Osteocyte (in vitro differentiated cells): Measurements from ENCODE around the gene SYDE2. TPM values are rescaled to one million over a fixed set of nuclear protein-coding genes. Genes with fewer than 3 reads are reported as not detected.
"Not testable (repeated sequence)": the region's sequence is repeated elsewhere in the genome, so short reads cannot be mapped to it uniquely, and the experiment has no call there.

Experiments
- DNase-seq: peaks from one replicate; pipeline ENCODE4 v3.0.0; 2021; ENCODE audit warnings: mixed read lengths; ENCODE audit not compliant: unreplicated experiment; ENCODE audit errors: extremely low spot score
- H3K27ac Mint-ChIP-seq: one replicate; pipeline ENCODE4 v1.8.0; 2021; ENCODE audit warnings: mild to moderate bottlenecking, mixed read lengths; ENCODE audit not compliant: unreplicated experiment
- H3K27me3 Mint-ChIP-seq: one replicate; pipeline ENCODE4 v1.8.0; 2021; ENCODE audit warnings: mixed read lengths; ENCODE audit not compliant: unreplicated experiment
- H3K36me3 Mint-ChIP-seq: one replicate; pipeline ENCODE4 v1.8.0; 2021; ENCODE audit warnings: mixed read lengths; ENCODE audit not compliant: unreplicated experiment
- H3K4me1 Mint-ChIP-seq: one replicate; pipeline ENCODE4 v1.8.0; 2021; ENCODE audit warnings: mixed read lengths; ENCODE audit not compliant: unreplicated experiment
- H3K4me3 Mint-ChIP-seq: one replicate; pipeline ENCODE4 v1.8.0; 2021; ENCODE audit warnings: mild to moderate bottlenecking, moderate library complexity, mixed read lengths; ENCODE audit not compliant: unreplicated experiment
- H3K9me3 Mint-ChIP-seq: one replicate; pipeline ENCODE4 v1.8.0; 2021; ENCODE audit warnings: mixed read lengths; ENCODE audit not compliant: unreplicated experiment
- total RNA-seq: library from RNA; stranded (reverse); gene quantifications from 2 replicates; pipeline ENCODE4 v1.2.1, GENCODE V29; 2021
- TF ChIP-seq, protein P1 (sequence below): fragments of 200-600 bp; sonication (generic); IDR thresholded peaks from 2 replicates; pipeline ENCODE4 v1.5.0; 2021; ENCODE audit warnings: antibody characterized with exemption, mild to moderate bottlenecking, moderate library complexity

The SYDE2 gene
- total RNA-seq, 1 donor from 2014 or later: 6.3 TPM

DNA sequence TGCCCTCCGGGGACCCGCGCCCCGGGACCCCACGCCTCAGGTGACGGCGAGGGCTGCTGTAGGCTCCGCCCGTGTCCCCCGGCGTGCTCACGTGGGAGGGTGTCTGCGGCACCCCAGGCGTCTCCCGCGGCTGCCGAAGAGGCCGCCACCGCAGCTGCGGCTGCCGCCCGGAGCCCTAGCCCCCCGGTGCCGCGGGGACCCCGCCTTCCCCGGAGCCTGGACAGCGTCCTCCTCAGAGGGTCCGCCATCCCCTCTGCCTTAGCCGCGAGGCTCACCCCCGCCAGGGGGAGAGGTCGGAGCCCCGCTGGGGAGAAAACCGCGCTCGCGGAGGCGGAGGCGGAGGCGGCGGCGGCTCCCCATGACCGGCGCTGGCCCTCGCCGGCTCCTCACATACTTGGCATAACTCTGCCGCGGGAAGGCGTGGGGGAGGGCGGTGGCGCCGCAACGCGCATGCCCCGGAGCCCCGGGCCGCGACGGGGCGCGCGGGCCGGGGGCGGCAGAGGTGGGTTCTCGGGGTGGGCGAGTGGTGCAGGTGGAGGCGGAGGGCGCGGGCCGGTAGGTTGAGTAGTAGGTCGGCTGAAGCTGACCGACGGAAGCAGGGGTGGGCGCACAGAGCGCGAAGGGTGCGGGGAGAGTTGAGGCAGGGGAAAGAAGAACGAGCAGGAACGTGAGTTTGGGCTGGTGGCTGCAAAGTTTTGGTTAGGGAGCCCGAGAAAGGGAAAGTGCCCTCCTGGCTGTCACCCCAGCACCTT lies 700 bp upstream of the SYDE2 start:
- TF ChIP-seq, protein P1, sequence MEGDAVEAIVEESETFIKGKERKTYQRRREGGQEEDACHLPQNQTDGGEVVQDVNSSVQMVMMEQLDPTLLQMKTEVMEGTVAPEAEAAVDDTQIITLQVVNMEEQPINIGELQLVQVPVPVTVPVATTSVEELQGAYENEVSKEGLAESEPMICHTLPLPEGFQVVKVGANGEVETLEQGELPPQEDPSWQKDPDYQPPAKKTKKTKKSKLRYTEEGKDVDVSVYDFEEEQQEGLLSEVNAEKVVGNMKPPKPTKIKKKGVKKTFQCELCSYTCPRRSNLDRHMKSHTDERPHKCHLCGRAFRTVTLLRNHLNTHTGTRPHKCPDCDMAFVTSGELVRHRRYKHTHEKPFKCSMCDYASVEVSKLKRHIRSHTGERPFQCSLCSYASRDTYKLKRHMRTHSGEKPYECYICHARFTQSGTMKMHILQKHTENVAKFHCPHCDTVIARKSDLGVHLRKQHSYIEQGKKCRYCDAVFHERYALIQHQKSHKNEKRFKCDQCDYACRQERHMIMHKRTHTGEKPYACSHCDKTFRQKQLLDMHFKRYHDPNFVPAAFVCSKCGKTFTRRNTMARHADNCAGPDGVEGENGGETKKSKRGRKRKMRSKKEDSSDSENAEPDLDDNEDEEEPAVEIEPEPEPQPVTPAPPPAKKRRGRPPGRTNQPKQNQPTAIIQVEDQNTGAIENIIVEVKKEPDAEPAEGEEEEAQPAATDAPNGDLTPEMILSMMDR: peak; percentile 22
- peak; percentile 91 for DNase-seq
- Mint-ChIP-seq H3K27ac (peak overlapping the region; percentile 88), H3K4me3 (peak overlapping the region; percentile 86), H3K4me1 (peaks cover 63% of the 10 kb centered on the region), H3K36me3 (no peaks in the 10 kb centered on the region), H3K27me3 (no peaks in the 10 kb centered on the region), H3K9me3 (no peaks in the 10 kb centered on the region)

DNA sequence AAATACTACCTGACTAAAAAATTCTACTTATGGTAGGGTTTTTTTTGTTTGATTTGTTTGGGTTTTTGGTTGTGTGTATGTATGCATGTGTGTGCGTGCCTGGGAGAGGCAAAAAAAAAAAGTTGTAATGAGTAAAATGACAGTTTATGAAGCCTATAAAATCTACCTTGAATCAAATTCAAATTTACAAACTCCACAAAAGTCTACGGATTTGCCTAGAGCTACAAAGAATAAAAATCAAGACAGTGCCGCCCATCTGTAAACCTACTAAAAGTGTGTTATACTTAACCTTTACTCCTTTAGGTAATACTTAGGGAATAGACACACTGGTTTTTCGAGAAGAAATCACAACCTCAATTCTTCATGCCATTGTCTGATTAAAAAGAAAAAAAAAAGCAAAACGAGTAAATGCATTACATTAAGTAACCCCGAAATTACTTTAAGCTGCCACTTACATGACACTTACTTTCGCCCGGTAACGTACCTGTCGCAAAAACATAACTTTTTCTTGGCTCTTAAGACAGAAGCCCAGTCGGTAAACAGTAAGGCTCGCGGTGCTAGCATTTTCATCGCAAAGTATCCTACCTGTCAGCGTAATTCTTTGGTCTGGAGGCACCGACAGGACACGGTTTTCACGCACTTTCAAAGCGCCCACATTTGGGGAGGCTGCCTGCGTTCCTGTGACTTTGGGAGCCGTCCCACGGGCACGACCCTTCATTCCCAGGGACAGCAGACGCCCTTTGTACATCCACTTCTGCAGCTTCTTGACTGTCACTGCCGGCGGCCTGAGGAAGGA lies 951 bp downstream of the SYDE2 start:
- TF ChIP-seq, protein P1: no peak
- Mint-ChIP-seq H3K4me1 (peaks cover 67% of the 10 kb centered on the region), H3K27me3 (no peaks in the 10 kb centered on the region), H3K4me3 (peak overlapping the region; percentile 76), H3K27ac (peak overlapping the region; percentile 59), H3K36me3 (no peaks in the 10 kb centered on the region), H3K9me3 (no peaks in the 10 kb centered on the region)
- DNase-seq: no peak

DNA sequence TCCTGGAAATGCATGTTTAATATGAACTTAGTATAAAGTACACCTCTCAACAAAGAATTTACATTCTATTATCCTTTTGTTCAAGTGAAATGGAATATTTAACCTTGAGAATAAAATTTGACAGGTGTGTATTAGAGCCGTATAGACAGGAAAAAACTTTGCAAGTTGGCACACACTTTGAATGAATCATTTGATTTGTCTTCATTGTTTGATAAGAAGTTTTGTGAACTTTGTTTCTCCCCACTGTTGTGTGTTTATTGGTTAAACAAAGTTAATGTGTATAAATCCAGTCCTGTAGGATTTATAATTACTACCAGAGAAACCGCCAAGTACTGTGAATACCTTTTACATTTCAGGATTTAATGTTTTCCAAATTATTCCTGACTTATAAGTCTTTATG lies 2.0 kb downstream of the SYDE2 start:
- Mint-ChIP-seq H3K36me3 (no peaks in the 10 kb centered on the region), H3K9me3 (no peaks in the 10 kb centered on the region), H3K27me3 (no peaks in the 10 kb centered on the region), H3K27ac (no peak overlapping the region), H3K4me1 (peaks cover 57% of the 10 kb centered on the region), H3K4me3 (peak overlapping the region; percentile 76)
- DNase-seq: no peak
- TF ChIP-seq, protein P1: no peak

DNA sequence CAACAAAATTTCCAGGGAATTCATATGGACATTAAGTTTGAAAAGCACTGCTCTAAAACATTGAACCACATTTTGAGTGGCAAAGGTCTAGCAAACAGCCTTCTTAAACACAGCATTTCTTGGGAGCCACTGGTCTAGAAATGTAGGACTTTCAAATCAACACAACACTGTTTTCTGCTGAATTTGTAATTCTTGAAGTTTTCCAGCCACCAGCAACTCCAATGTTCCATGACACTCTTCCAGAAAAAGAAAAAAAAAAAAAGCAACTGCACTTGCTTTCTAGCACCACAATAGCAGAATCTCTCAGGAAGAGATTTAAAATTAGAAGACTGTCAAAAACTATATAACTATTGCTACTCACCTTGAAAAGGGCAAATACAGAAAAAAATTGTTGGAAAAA lies 4.5 kb downstream of the SYDE2 start:
- H3K27ac Mint-ChIP-seq: no peak overlapping the region
- H3K4me3 Mint-ChIP-seq: no peak overlapping the region
- no peaks in the 10 kb centered on the region for H3K9me3 Mint-ChIP-seq
- TF ChIP-seq, protein P1: no peak
- DNase-seq: no peak
- H3K36me3 Mint-ChIP-seq: no peaks in the 10 kb centered on the region
- no peaks in the 10 kb centered on the region for H3K27me3 Mint-ChIP-seq
- peaks cover 42% of the 10 kb centered on the region for H3K4me1 Mint-ChIP-seq

DNA sequence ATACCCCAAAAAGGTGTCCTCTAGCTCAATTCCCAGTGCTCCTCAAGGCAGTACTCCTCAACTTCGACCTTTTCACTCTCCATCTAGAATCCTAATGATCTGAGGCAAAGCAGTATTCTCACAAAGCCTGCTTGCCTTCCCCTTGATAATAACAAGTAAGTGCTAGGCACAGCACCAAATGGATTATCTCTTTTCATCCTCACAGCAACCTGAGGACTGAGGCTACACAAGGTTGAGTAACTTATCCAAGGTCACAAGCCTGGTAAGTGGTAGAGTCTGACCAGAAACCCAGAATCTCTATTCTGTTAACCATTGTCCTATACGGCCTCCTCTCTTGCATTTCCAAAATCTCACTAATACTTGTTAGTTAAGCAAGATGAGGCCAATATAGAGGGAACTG lies 5.1 kb downstream of the SYDE2 start:
- no peak overlapping the region for H3K4me3 Mint-ChIP-seq
- no peaks in the 10 kb centered on the region for H3K36me3 Mint-ChIP-seq
- H3K4me1 Mint-ChIP-seq: peaks cover 46% of the 10 kb centered on the region
- no peak for DNase-seq
- no peak overlapping the region for H3K27ac Mint-ChIP-seq
- H3K27me3 Mint-ChIP-seq: no peaks in the 10 kb centered on the region
- H3K9me3 Mint-ChIP-seq: no peaks in the 10 kb centered on the region
- TF ChIP-seq, protein P1: no peak

DNA sequence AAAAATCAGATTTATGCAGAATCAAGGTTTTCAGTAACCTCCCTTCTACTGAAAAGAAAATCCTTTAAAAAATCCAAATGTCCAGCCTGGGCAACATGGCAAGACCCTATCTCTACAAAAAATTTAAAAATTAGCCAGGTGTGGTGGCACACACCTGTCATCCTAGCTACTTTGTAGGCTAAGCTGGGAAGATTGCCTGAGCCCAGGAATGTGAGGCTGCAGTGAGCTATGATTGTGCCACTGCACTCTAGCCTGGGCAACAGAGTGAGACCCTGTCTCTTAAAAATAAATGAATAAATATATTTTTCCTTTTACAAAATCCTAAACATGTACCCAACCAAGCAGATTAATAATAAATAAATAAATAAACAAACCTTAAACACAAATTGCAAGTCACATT lies 8.7 kb downstream of the SYDE2 start:
- not testable (repeated sequence) for DNase-seq, H3K27me3 Mint-ChIP-seq, H3K9me3 Mint-ChIP-seq, H3K27ac Mint-ChIP-seq, H3K4me3 Mint-ChIP-seq
- Mint-ChIP-seq H3K36me3 (peaks cover 12% of the 10 kb centered on the region), H3K4me1 (peaks cover 30% of the 10 kb centered on the region)
